Common myeloid progenitor, CD34-positive (primary cell): ENCODE data around the gene BRF1.
A peak's percentile ranks its signal among the peaks of the same experiment; 100 is the strongest.

Source experiments
- CTCF ChIA-PET: fragments of 350-600 bp; sonication (Branson Sonifier 250); formaldehyde crosslinking; loops from one replicate; lab custom pipeline; 2021; ENCODE audit warnings: antibody characterized with exemption; lab: Charles Lee
- POLR2A ChIA-PET: fragments of 350-600 bp; sonication (Branson Sonifier 250); formaldehyde crosslinking; loops from one replicate; lab custom pipeline; 2021; ENCODE audit warnings: antibody characterized with exemption; lab: Charles Lee
- DNase-seq, 3 donors: peaks; one replicate each; pipeline versions ENCODE4 v3.0.0 to v3.0.0-alpha.2; 2013
- H3K27ac ChIP-seq, 2 experiments: 1 replicate in 1 of 2; 2 replicates in 1 of 2; pipeline ENCODE4 v1.7.0; 2013; ENCODE audit warnings: inconsistent platforms in 2 of 2, low read length in 2 of 2, mild to moderate bottlenecking in 2 of 2, low read depth in 1 of 2, moderate library complexity in 1 of 2; ENCODE audit not compliant: severe bottlenecking in 2 of 2, insufficient read depth in 1 of 2, poor library complexity in 1 of 2
- H3K27me3 ChIP-seq, 5 experiments: replicated peaks in 2 of 5; 1 replicate in 3 of 5; 2 replicates in 2 of 5; pipeline versions ENCODE4 v1.6.1 to v1.7.0; 2013; ENCODE audit warnings: low read length in 4 of 5, mild to moderate bottlenecking in 2 of 5, moderate library complexity in 2 of 5, inconsistent platforms in 1 of 5; ENCODE audit not compliant: insufficient read depth in 5 of 5, control insufficient read depth in 4 of 5
- H3K36me3 ChIP-seq, 4 experiments: 1 replicate in 2 of 4; 2 replicates in 2 of 4; pipeline versions ENCODE4 v1.6.1 to v1.7.0; 2013; ENCODE audit warnings: low read length in 3 of 4, control low read depth in 1 of 4, mild to moderate bottlenecking in 1 of 4; ENCODE audit not compliant: control insufficient read depth in 4 of 4, insufficient read depth in 4 of 4
- H3K4me1 ChIP-seq, 4 experiments: 1 replicate in 3 of 4; 2 replicates in 1 of 4; pipeline versions ENCODE4 v1.6.1 to v1.7.1; 2013; ENCODE audit warnings: low read length in 3 of 4, mild to moderate bottlenecking in 3 of 4, control low read depth in 1 of 4, inconsistent platforms in 1 of 4, moderate library complexity in 1 of 4; ENCODE audit not compliant: control insufficient read depth in 4 of 4, insufficient read depth in 4 of 4; ENCODE audit errors: control extremely low read depth in 1 of 4
- H3K4me3 ChIP-seq, 7 experiments: 1 replicate in 4 of 7; 2 replicates in 3 of 7; pipeline versions ENCODE4 v1.5.1 to v1.7.0; 2013; ENCODE audit warnings: mild to moderate bottlenecking in 7 of 7, low read length in 6 of 7, moderate library complexity in 6 of 7, inconsistent platforms in 2 of 7, low read depth in 2 of 7, control low read depth in 1 of 7; ENCODE audit not compliant: insufficient read depth in 4 of 7, control insufficient read depth in 1 of 7; ENCODE audit errors: extremely low read depth in 1 of 7
- H3K9me3 ChIP-seq, 5 experiments: 1 replicate in 4 of 5; 2 replicates in 1 of 5; pipeline versions ENCODE4 v1.6.1 to v1.7.1; 2013; ENCODE audit warnings: low read length in 4 of 5, mild to moderate bottlenecking in 2 of 5, inconsistent platforms in 1 of 5, low read depth in 1 of 5, moderate library complexity in 1 of 5; ENCODE audit not compliant: control insufficient read depth in 4 of 5, insufficient read depth in 2 of 5; ENCODE audit errors: control extremely low read depth in 1 of 5
- WGBS: methylation state at CpG from one replicate; pipeline ENCODE4 v1.1.5; 2013; ENCODE audit not compliant: insufficient coverage; 5-methylcytosine and 5-hydroxymethylcytosine counted together

Gene BRF1

GRCh38 chr14:105161964-105162668, 138.7 kb downstream of the BRF1 start:
- POLR2A ChIA-PET, result no interaction called here
- WGBS, result 92% methylated on average over 7 of the region's 10 CpGs
- Histone ChIP-seq H3K4me3 (no peak overlapping the region), H3K4me1 (peaks cover 0 to 13% (median 8%) of the 10 kb centered on the region in 4 experiments), H3K27me3 (peaks cover 0 to 13% (median 9%) of the 10 kb centered on the region in 5 experiments), H3K9me3 (no peaks in the 10 kb centered on the region), H3K27ac (no peak overlapping the region), H3K36me3 (no peaks in the 10 kb centered on the region)
- CTCF ChIA-PET, result interaction anchor here (1.1 kb wide), 1 partner anchor 68 kb away, joined by 3 read pairs; no protein-coding TSS in a partner anchor
- DNase-seq, result no peak

GRCh38 chr14:105161309-105161708, 139.5 kb downstream of the BRF1 start:
- no peak for DNase-seq
- H3K9me3 ChIP-seq, result no peaks in the 10 kb centered on the region
- ChIA-PET CTCF (interaction anchor here (1.5 kb wide), 1 partner anchor 71 kb away, joined by 3 read pairs; no protein-coding TSS in a partner anchor), POLR2A (no interaction called here)
- no peaks in the 10 kb centered on the region for H3K36me3 ChIP-seq
- 90% methylated on average over 14 of the region's 15 CpGs for WGBS
- H3K4me1 ChIP-seq, result peaks cover 0 to 10% (median 6%) of the 10 kb centered on the region in 4 experiments
- H3K4me3 ChIP-seq, result no peak overlapping the region
- no peak overlapping the region for H3K27ac ChIP-seq
- H3K27me3 ChIP-seq, result peaks cover 0 to 5% (median 2%) of the 10 kb centered on the region in 5 experiments

GRCh38 chr14:105160776-105161175, 140.0 kb downstream of the BRF1 start:
- peak; percentile 27 to 78 (median 71) for DNase-seq
- Histone ChIP-seq H3K4me3 (no peak overlapping the region), H3K27me3 (peaks cover 0 to 2% (median 0%) of the 10 kb centered on the region in 5 experiments), H3K27ac (no peak overlapping the region), H3K9me3 (no peaks in the 10 kb centered on the region), H3K4me1 (peaks cover 0 to 10% (median 6%) of the 10 kb centered on the region in 4 experiments), H3K36me3 (no peaks in the 10 kb centered on the region)
- POLR2A ChIA-PET, result no interaction called here
- CTCF ChIA-PET, result interaction anchor here (0.7 to 1.5 kb wide), 3 partner anchors 16 to 71 kb away, joined by 3 read pairs; no protein-coding TSS in a partner anchor
- 39% methylated on average over 3 of the region's 12 CpGs for WGBS

GRCh38 chr14:105159344-105159743, 141.5 kb downstream of the BRF1 start:
- H3K27me3 ChIP-seq, result peaks cover 0 to 2% (median 0%) of the 10 kb centered on the region in 5 experiments
- CTCF ChIA-PET, result interaction anchor here (0.6 to 1.3 kb wide), 2 partner anchors 18 to 60 kb away, joined by 3 read pairs; no protein-coding TSS in a partner anchor
- H3K9me3 ChIP-seq, result no peaks in the 10 kb centered on the region
- POLR2A ChIA-PET, result no interaction called here
- H3K36me3 ChIP-seq, result no peaks in the 10 kb centered on the region
- WGBS, result 99% methylated on average over 9 of the region's 14 CpGs
- no peak for DNase-seq
- H3K27ac ChIP-seq, result no peak overlapping the region
- peaks cover 0 to 10% (median 6%) of the 10 kb centered on the region in 4 experiments for H3K4me1 ChIP-seq
- H3K4me3 ChIP-seq, result no peak overlapping the region
